ENCODE results near the gene SRRD. TPM values are rescaled to one million over a fixed set of nuclear protein-coding genes. Genes with fewer than 3 reads are reported as not detected.

Gene SRRD
- total RNA-seq, 1 donor from 2014 or later: 34.4 TPM

DNA sequence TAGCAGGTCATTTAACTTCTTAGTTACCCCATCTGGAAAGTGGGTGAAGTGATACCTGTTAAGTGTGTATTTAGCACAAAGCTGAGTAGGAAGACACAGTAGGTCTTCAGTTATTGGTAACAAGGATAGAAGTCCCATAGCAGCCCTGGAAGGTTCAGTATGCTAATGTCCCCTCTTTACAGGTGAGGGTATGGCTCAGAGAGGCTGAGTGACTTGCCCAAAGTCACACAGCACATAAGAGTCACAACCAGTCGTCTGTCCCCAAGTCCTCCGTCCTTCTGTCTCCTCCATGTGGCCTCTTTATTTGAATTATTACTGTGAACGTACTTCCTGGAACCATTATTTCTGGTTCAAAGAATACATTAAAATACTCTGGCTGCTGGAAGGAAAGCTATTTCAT, 44.1 kb upstream of the SRRD start:
- FAIRE-seq (no peak), DNase-seq (ENCODE audit: low read depth) (no peak)
- Histone ChIP-seq H3K27me3 (ENCODE audit: insufficient read depth, low read length) (no peaks in the 10 kb centered on the region), H3K4me2 (ENCODE audit: low read length) (no peak overlapping the region), H3K4me3 (ENCODE audit: insufficient read depth, low read depth, low read length) (no peak overlapping the region), H3K9ac (ENCODE audit: low read length) (no peak overlapping the region), H3K27ac (ENCODE audit: low read depth, low read length) (no peak overlapping the region), H3K4me1 (ENCODE audit: insufficient read depth, low read length) (peaks cover 4% of the 10 kb centered on the region), H3K9me3 (ENCODE audit: insufficient read depth, low read depth, low read length) (no peaks in the 10 kb centered on the region), H3K36me3 (ENCODE audit: insufficient read depth, low read length) (no peaks in the 10 kb centered on the region), H3K79me2 (ENCODE audit: insufficient read depth, low read length) (no peaks in the 10 kb centered on the region), H2AFZ (ENCODE audit: low read depth, low read length) (no peak overlapping the region), H4K20me1 (ENCODE audit: insufficient read depth, low read length) (peaks cover 16% of the 10 kb centered on the region)
- Mint-ChIP-seq H3K27me3 (ENCODE audit: low read depth, unreplicated experiment) (no peaks in the 10 kb centered on the region), H3K27ac (ENCODE audit: unreplicated experiment) (no peak overlapping the region), H3K36me3 (ENCODE audit: low read depth, unreplicated experiment) (peaks cover 15% of the 10 kb centered on the region), H3K9me3 (ENCODE audit: unreplicated experiment) (no peaks in the 10 kb centered on the region), H3K4me3 (ENCODE audit: unreplicated experiment) (no peak overlapping the region), H3K4me1 (ENCODE audit: low read depth, unreplicated experiment) (peaks cover 10% of the 10 kb centered on the region)
- no peak for TF ChIP-seq EZH2 (IDR thresholded peaks at IDR 0.05; ENCODE audit: insufficient read depth, low read length)
- TF ChIP-seq, protein P1, sequence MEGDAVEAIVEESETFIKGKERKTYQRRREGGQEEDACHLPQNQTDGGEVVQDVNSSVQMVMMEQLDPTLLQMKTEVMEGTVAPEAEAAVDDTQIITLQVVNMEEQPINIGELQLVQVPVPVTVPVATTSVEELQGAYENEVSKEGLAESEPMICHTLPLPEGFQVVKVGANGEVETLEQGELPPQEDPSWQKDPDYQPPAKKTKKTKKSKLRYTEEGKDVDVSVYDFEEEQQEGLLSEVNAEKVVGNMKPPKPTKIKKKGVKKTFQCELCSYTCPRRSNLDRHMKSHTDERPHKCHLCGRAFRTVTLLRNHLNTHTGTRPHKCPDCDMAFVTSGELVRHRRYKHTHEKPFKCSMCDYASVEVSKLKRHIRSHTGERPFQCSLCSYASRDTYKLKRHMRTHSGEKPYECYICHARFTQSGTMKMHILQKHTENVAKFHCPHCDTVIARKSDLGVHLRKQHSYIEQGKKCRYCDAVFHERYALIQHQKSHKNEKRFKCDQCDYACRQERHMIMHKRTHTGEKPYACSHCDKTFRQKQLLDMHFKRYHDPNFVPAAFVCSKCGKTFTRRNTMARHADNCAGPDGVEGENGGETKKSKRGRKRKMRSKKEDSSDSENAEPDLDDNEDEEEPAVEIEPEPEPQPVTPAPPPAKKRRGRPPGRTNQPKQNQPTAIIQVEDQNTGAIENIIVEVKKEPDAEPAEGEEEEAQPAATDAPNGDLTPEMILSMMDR (IDR thresholded peaks at IDR 0.05; ENCODE audit: insufficient read depth, low read depth, low read length): no peak

GRCh38 chr22:26442086-26442756, 41.5 kb upstream of the SRRD start:
- H3K36me3 Mint-ChIP-seq (ENCODE audit: low read depth, unreplicated experiment): peaks cover 7% of the 10 kb centered on the region
- no peak overlapping the region for H2AFZ ChIP-seq (ENCODE audit: low read depth, low read length)
- peaks cover 6% of the 10 kb centered on the region for H4K20me1 ChIP-seq (ENCODE audit: insufficient read depth, low read length)
- no peak for DNase-seq (ENCODE audit: low read depth)
- peaks cover 4% of the 10 kb centered on the region for H3K4me1 ChIP-seq (ENCODE audit: insufficient read depth, low read length)
- H3K9me3 Mint-ChIP-seq (ENCODE audit: unreplicated experiment): no peaks in the 10 kb centered on the region
- H3K36me3 ChIP-seq (ENCODE audit: insufficient read depth, low read length): no peaks in the 10 kb centered on the region
- no peak for TF ChIP-seq EZH2 (IDR thresholded peaks at IDR 0.05; ENCODE audit: insufficient read depth, low read length)
- TF ChIP-seq, protein P1 (IDR thresholded peaks at IDR 0.05; ENCODE audit: insufficient read depth, low read depth, low read length): no peak
- no peak overlapping the region for H3K27ac ChIP-seq (ENCODE audit: low read depth, low read length)
- H3K27me3 Mint-ChIP-seq (ENCODE audit: low read depth, unreplicated experiment): no peaks in the 10 kb centered on the region
- no peak overlapping the region for H3K4me3 Mint-ChIP-seq (ENCODE audit: unreplicated experiment)
- H3K4me3 ChIP-seq (ENCODE audit: insufficient read depth, low read depth, low read length): no peak overlapping the region
- no peaks in the 10 kb centered on the region for H3K79me2 ChIP-seq (ENCODE audit: insufficient read depth, low read length)
- no peak overlapping the region for H3K9ac ChIP-seq (ENCODE audit: low read length)
- peaks cover 4% of the 10 kb centered on the region for H3K4me1 Mint-ChIP-seq (ENCODE audit: low read depth, unreplicated experiment)
- FAIRE-seq: no peak
- H3K9me3 ChIP-seq (ENCODE audit: insufficient read depth, low read depth, low read length): no peaks in the 10 kb centered on the region
- H3K27ac Mint-ChIP-seq (ENCODE audit: unreplicated experiment): no peak overlapping the region
- no peaks in the 10 kb centered on the region for H3K27me3 ChIP-seq (ENCODE audit: insufficient read depth, low read length)
- H3K4me2 ChIP-seq (ENCODE audit: low read length): no peak overlapping the region

Data from astrocyte (in vitro differentiated cells and primary cell).